Measurements from ENCODE around the gene ARID1B.

GRCh38 chr6:156944412-156944811, 167.2 kb downstream of the ARID1B start:
- TF ChIP-seq ZNF184 (tag by site-specific recombination; IDR thresholded peaks at IDR 0.05) (no peak), ZNF76 (tag by site-specific recombination; IDR thresholded peaks at IDR 0.05; ENCODE audit: borderline replicate concordance, low read depth) (no peak), REST (tag by site-specific recombination; IDR thresholded peaks at IDR 0.05) (no peak), KLF10 (tag by site-specific recombination; IDR thresholded peaks at IDR 0.05) (no peak), CTCF (tag by site-specific recombination; IDR thresholded peaks at IDR 0.05) (no peak), ZNF148 (tag by site-specific recombination; IDR thresholded peaks at IDR 0.05; ENCODE audit: borderline replicate concordance) (no peak), ZNF423 (tag by site-specific recombination; IDR thresholded peaks at IDR 0.05) (no peak), ZNF660 (tag by site-specific recombination; IDR thresholded peaks at IDR 0.05) (no peak)

Measured in HEK293 (cell line).